ENCODE results near the gene FAM161A.

DNA sequence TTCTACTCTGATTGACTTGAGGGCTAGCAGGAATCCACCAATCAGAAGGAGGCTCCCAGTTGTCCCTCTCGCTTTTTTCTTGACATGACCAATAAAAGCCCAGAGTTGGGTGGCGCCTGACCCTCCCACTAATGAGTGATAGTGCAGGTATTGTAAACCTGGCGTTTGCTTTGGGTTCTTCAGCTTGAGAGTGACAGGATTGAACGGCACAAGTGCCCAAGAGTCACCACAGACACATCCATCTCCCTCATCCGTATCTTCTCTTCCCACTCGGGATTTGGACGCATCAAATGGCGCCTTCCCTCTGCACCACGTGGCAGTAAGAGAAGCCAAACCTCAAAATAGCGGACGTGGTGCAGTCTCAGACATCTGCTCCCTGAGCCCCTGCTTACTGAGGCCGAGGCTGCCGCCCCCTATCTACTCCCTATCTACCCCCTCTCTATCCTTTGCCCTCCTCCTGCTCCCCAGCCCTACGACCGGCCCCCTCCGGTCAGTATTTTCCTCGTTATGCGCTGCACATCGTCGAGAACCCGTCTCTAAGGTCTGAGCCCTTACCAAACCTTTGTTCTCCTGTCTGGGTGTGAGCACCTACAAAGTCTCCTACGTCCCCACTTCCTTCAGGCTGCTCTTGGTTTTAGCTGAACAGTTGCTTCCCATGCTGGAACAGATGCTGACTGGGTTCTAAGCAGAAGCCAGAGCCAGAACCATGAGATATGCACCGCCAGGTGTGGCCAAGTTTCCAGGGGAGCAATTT is 881 bp upstream of the FAM161A start:
- TF ChIP-seq, protein P1, sequence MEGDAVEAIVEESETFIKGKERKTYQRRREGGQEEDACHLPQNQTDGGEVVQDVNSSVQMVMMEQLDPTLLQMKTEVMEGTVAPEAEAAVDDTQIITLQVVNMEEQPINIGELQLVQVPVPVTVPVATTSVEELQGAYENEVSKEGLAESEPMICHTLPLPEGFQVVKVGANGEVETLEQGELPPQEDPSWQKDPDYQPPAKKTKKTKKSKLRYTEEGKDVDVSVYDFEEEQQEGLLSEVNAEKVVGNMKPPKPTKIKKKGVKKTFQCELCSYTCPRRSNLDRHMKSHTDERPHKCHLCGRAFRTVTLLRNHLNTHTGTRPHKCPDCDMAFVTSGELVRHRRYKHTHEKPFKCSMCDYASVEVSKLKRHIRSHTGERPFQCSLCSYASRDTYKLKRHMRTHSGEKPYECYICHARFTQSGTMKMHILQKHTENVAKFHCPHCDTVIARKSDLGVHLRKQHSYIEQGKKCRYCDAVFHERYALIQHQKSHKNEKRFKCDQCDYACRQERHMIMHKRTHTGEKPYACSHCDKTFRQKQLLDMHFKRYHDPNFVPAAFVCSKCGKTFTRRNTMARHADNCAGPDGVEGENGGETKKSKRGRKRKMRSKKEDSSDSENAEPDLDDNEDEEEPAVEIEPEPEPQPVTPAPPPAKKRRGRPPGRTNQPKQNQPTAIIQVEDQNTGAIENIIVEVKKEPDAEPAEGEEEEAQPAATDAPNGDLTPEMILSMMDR (IDR thresholded peaks at IDR 0.05; ENCODE audit: insufficient read depth, low read depth, low read length): no peak
- TF ChIP-seq EZH2 (IDR thresholded peaks at IDR 0.05; ENCODE audit: insufficient read depth, low read length): no peak
